Mucosa of descending colon (tissue), 3 donors: ENCODE results near the gene HMX1. TPM values are rescaled to one million over a fixed set of nuclear protein-coding genes. Genes with fewer than 3 reads are reported as not detected.

Source experiments
- ATAC-seq: fragments of 200-7000 bp; cut with Tn5 transposase; one replicate; pipeline ENCODE4 v1.9.1; 2020; ENCODE audit warnings: mild to moderate bottlenecking, moderate library complexity
- DNase-seq, 3 donors: peaks; one replicate each; pipeline ENCODE4 v3.0.0-alpha.2; 2020
- H3K36me3 ChIP-seq: fragments of 200-600 bp; one replicate; pipeline ENCODE4 v1.8.0; 2021; ENCODE audit warnings: low read depth, mild to moderate bottlenecking
- H3K4me1 ChIP-seq: fragments of 200-600 bp; one replicate; pipeline ENCODE4 v1.8.0; 2021; ENCODE audit warnings: low read depth, mild to moderate bottlenecking
- H3K4me3 ChIP-seq: fragments of 200-600 bp; one replicate; pipeline ENCODE4 v1.8.0; 2021; ENCODE audit warnings: mild to moderate bottlenecking
- H3K9me3 ChIP-seq: fragments of 200-600 bp; one replicate; pipeline ENCODE4 v1.8.0; 2021; ENCODE audit warnings: mild to moderate bottlenecking
- intact Hi-C, 2 donors: fragments of 100-400 bp; cut with DNase I in 1 of 2; cut with micrococcal nuclease in 1 of 2; formaldehyde crosslinking; loops; one replicate each; pipeline versions ENCODE4 v1.11.0 to v1.11.1; 2022; cut with DNase I, micrococcal nuclease
- total RNA-seq, 3 donors: library from RNA; stranded (reverse); fragmentation: NEBNext Ultra II Directional in 2 of 3; extraction: Animal tissue kit (Norgen Biotek cat#: 25700) in 2 of 3; gene quantifications; one replicate each; pipeline versions ENCODE4 v1.2.1 to v1.2.4, GENCODE V29; 2021 to 2023
- TF ChIP-seq, protein P1 (sequence below): fragments of 200-600 bp; IDR thresholded peaks from one replicate; pipeline ENCODE4 v1.8.0; 2022; ENCODE audit warnings: antibody characterized with exemption, mild to moderate bottlenecking
- donor health status: DM: no; HTN: no; CAD: no; lungs with moderate emphysema.
- donor health status: DM: no; HTN: no; CAD: no.
- donor health status: DM: no; HTN: yes; CAD: no.

The HMX1 gene
- total RNA-seq, 3 donors from 2014 or later, result 0.19 TPM; not detected in 2

- H3K36me3 ChIP-seq, result no peaks in the 10 kb centered on the region
- intact Hi-C loops, result no loop called here
- H3K4me3 ChIP-seq, result no peak overlapping the region
- no peaks in the 10 kb centered on the region for H3K9me3 ChIP-seq
- no peaks in the 10 kb centered on the region for H3K4me1 ChIP-seq
- peak in 1 of 3 donors; percentile 37 for DNase-seq
- ATAC-seq, result peak; percentile 18
- TF ChIP-seq, protein P1, sequence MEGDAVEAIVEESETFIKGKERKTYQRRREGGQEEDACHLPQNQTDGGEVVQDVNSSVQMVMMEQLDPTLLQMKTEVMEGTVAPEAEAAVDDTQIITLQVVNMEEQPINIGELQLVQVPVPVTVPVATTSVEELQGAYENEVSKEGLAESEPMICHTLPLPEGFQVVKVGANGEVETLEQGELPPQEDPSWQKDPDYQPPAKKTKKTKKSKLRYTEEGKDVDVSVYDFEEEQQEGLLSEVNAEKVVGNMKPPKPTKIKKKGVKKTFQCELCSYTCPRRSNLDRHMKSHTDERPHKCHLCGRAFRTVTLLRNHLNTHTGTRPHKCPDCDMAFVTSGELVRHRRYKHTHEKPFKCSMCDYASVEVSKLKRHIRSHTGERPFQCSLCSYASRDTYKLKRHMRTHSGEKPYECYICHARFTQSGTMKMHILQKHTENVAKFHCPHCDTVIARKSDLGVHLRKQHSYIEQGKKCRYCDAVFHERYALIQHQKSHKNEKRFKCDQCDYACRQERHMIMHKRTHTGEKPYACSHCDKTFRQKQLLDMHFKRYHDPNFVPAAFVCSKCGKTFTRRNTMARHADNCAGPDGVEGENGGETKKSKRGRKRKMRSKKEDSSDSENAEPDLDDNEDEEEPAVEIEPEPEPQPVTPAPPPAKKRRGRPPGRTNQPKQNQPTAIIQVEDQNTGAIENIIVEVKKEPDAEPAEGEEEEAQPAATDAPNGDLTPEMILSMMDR, result no peak
Measured at GRCh38 chr4:8860892-8861575, 10.6 kb downstream of the HMX1 start.

DNA sequence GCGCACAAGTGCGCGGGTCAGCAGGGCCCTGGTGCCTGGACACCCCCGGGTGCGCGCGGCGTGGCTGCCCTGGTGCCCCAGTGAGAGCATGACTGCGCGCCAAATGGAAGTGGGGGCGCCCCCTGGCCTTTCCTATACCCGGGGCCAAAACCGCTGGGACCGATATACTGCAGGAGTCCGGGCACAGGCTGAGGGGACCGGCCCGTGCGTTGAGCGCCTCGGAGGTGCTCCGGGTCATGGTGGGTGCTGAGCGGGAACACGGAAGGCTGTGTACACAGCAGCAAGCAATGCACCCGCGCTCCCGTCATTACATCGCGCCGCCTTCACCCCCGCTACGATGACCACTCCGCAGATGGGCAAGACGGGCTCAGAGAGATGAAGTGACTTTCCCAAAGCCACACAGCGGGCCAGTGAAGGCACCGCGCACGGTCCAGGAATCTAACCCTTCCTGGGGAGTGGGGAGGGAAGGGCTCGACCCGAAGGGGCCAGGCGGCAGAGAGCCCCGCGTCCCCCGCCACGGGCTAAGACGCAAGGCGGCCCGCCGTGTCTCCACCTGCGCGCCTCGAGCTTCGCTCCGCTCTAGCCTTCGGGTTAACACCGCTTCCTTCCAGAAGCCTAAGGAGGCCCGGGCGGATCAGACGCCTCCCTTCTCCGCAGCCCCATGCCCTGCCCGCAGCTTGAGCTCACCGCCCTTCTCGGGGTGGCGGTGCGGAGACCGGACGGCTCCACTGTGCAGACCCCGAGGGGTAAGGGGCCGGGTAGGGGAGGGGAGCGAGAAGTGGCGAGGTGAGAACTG, 11.3 kb downstream of the HMX1 start:
- no peaks in the 10 kb centered on the region for H3K4me1 ChIP-seq

DNA sequence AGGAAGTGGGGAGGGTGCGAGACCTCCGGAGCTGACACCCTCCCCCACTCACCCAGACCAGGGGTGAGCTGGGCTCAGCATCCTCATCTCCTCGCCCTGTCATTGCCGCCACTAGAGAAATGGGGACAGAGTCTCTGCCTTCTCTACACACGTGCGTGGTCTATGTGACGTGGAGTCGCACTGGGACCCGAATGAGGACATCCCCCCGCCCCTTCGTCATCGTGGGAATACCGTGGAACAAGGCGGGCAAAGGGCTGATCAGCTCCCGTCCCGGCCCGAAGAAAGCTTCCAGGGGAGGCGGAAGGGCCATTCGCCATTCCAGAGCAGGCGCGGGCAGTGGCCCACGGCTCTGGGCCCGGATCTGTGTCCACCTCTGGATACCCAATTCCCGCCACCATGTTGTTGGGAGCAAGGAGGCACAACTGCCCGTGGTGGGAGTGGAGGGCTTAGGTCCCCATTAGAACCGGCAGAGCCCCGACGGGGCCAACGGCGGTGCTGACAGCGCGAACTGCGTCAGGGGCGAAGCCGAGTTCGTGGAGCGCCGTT, 12.0 kb downstream of the HMX1 start:
- DNase-seq, result peak in 1 of 3 donors; percentile 17
- intact Hi-C loops, result no loop called here

More for the DNA sequence above, 11.3 kb downstream of the HMX1 start:
- ATAC-seq (peak; percentile 10), DNase-seq (peak in 1 of 3 donors; percentile 30)
- intact Hi-C loops, result no loop called here
- no peak overlapping the region for H3K4me3 ChIP-seq
- no peaks in the 10 kb centered on the region for H3K9me3 ChIP-seq
- TF ChIP-seq, protein P1, result no peak
- no peaks in the 10 kb centered on the region for H3K36me3 ChIP-seq

GRCh38 chr4:8858701-8859210, 12.9 kb downstream of the HMX1 start:
- Histone ChIP-seq H3K4me1 (no peaks in the 10 kb centered on the region), H3K4me3 (no peak overlapping the region), H3K36me3 (no peaks in the 10 kb centered on the region), H3K9me3 (no peaks in the 10 kb centered on the region)
- DNase-seq, result peak in 1 of 3 donors; percentile 19
- intact Hi-C loops, result no loop called here
- no peak for ATAC-seq
- TF ChIP-seq, protein P1, result no peak

More for the DNA sequence above, 12.0 kb downstream of the HMX1 start:
- Histone ChIP-seq H3K36me3 (no peaks in the 10 kb centered on the region), H3K4me1 (no peaks in the 10 kb centered on the region), H3K9me3 (no peaks in the 10 kb centered on the region), H3K4me3 (no peak overlapping the region)
- ATAC-seq, result no peak
- TF ChIP-seq, protein P1, result no peak

DNA sequence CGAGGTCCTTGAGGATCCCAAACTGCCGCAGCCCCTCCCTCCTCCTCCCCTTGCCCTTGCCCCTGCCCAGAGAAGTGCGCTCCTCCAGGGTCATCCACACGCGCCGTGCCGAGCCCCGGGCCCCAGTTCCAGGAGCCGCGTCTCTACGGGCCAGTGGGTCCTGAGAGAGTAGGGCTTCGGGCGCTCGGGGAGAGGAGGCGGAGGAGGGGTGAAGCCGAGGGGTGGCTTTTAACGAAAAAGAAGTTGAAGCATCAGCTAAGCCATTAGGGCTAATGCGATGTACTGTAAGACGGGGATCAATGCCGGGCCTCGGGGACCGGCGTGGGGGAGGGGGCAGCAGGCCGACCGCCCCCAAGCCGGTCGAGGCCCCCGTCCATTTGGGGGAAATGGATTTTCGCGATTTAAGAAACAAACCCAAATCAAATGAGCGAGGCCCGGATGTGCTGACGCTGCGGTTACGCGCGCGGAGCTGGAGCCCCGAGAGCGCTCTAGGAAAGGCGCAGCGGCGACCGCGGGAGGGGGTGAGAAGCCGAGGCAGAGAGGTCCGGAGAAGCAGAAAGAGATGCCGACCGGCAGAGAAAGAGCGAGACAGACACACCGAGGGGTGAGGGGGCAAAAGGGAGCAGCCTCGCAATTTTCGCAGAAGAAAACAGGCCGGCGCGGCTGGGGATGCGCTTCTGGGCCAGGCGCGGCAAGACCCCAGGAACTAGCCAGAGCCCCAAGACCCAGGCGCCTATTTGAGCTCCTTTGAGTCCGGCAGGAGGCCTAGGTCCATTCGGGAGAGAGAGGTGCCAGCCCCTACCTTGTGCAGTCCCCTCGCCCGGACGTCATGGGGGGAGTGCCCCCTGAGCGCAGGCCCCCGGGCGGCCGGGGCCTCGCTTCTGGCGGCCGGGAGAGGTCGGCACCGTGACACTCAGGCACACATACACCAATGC, 13.6 kb downstream of the HMX1 start:
- TF ChIP-seq, protein P1, result no peak
- no peaks in the 10 kb centered on the region for H3K4me1 ChIP-seq
- DNase-seq (peak in 1 of 3 donors; percentile 37), ATAC-seq (no peak)
- no peaks in the 10 kb centered on the region for H3K36me3 ChIP-seq
- intact Hi-C loops, result no loop called here
- no peaks in the 10 kb centered on the region for H3K9me3 ChIP-seq
- no peak overlapping the region for H3K4me3 ChIP-seq
